H9 (cell line): Measurements from ENCODE around the gene BMP7. TPM values are rescaled to one million over a fixed set of nuclear protein-coding genes. Genes with fewer than 3 reads are reported as not detected.

ENCODE experiments used
- DNase-seq: peaks from one replicate; pipeline ENCODE4 v3.0.0-alpha.2; 2017
- H2AFZ ChIP-seq: one replicate; pipeline ENCODE4 v1.6.1; 2013; ENCODE audit warnings: mild to moderate bottlenecking, low read length, control low read depth, moderate library complexity
- H2AK5ac ChIP-seq: 2 replicates; pipeline ENCODE4 v1.6.1; 2013; ENCODE audit warnings: low read length, control low read depth, mixed read lengths; ENCODE audit not compliant: insufficient read length
- H2BK120ac ChIP-seq: one replicate; pipeline ENCODE4 v1.6.1; 2013; ENCODE audit warnings: low read depth, mild to moderate bottlenecking, low read length, control low read depth, inconsistent platforms; ENCODE audit not compliant: poor library complexity, severe bottlenecking
- H2BK12ac ChIP-seq: 2 replicates; pipeline ENCODE4 v1.6.1; 2013; ENCODE audit warnings: low read length, control low read depth, mixed read lengths, low read depth; ENCODE audit not compliant: insufficient read length
- H2BK15ac ChIP-seq: 2 replicates; pipeline ENCODE4 v1.6.1; 2013; ENCODE audit warnings: low read depth, low read length, control low read depth
- H2BK20ac ChIP-seq: one replicate; pipeline ENCODE4 v1.6.1; 2013; ENCODE audit warnings: low read depth, mild to moderate bottlenecking, low read length, control low read depth, inconsistent platforms; ENCODE audit not compliant: poor library complexity, severe bottlenecking
- H2BK5ac ChIP-seq: 2 replicates; pipeline ENCODE4 v1.6.1; 2013; ENCODE audit warnings: low read length, control low read depth, mixed read lengths; ENCODE audit not compliant: insufficient read length
- H3K14ac ChIP-seq: 2 replicates; pipeline ENCODE4 v1.6.1; 2013; ENCODE audit warnings: low read length, control low read depth; ENCODE audit not compliant: insufficient read depth
- H3K18ac ChIP-seq: 2 replicates; pipeline ENCODE4 v1.6.1; 2013; ENCODE audit warnings: low read depth, mild to moderate bottlenecking, mixed read lengths, low read length, control low read depth; ENCODE audit not compliant: insufficient read length
- H3K23ac ChIP-seq: 2 replicates; pipeline ENCODE4 v1.6.1; 2013; ENCODE audit warnings: low read length, control low read depth, mixed read lengths, low read depth; ENCODE audit not compliant: insufficient read length
- H3K23me2 ChIP-seq: 2 replicates; pipeline ENCODE4 v1.6.1; 2013; ENCODE audit warnings: low read depth, mild to moderate bottlenecking, mixed read lengths, low read length, control low read depth; ENCODE audit not compliant: insufficient read length, poor library complexity, severe bottlenecking
- H3K27ac ChIP-seq: 2 replicates; pipeline ENCODE4 v1.5.1; 2013; ENCODE audit warnings: low read length, control low read depth, mixed read lengths, low read depth; ENCODE audit not compliant: insufficient read length
- H3K27me3 ChIP-seq: 2 replicates; pipeline ENCODE4 v1.6.1; 2013; ENCODE audit warnings: low read length, control low read depth, inconsistent platforms; ENCODE audit not compliant: insufficient read depth
- H3K4ac ChIP-seq: 2 replicates; pipeline ENCODE4 v1.6.1; 2013; ENCODE audit warnings: low read depth, mild to moderate bottlenecking, control low read depth, inconsistent platforms, low read length, moderate library complexity
- H3K4me1 ChIP-seq: 2 replicates; pipeline ENCODE4 v1.6.1; 2013; ENCODE audit warnings: low read length, control low read depth, inconsistent platforms; ENCODE audit not compliant: insufficient read depth
- H3K4me2 ChIP-seq: 2 replicates; pipeline ENCODE4 v1.6.1; 2013; ENCODE audit warnings: low read length, control low read depth, mixed read lengths; ENCODE audit not compliant: insufficient read length, insufficient read depth
- H3K56ac ChIP-seq: 2 replicates; pipeline ENCODE4 v1.6.1; 2013; ENCODE audit warnings: low read depth, mild to moderate bottlenecking, mixed read lengths, low read length, control low read depth; ENCODE audit not compliant: insufficient read length
- H3K79me1 ChIP-seq: 2 replicates; pipeline ENCODE4 v1.6.1; 2013; ENCODE audit warnings: low read depth, mild to moderate bottlenecking, moderate library complexity, low read length, control low read depth, inconsistent platforms; ENCODE audit not compliant: insufficient read depth, poor library complexity, severe bottlenecking
- H3K79me2 ChIP-seq: 2 replicates; pipeline ENCODE4 v1.6.1; 2013; ENCODE audit warnings: low read length, control low read depth, inconsistent platforms; ENCODE audit not compliant: insufficient read depth
- H3K9ac ChIP-seq: 2 replicates; pipeline ENCODE4 v1.6.1; 2013; ENCODE audit warnings: low read length, control low read depth, mixed read lengths; ENCODE audit not compliant: insufficient read length; ENCODE audit errors: extremely low read depth
- H3K9me3 ChIP-seq: one replicate; pipeline ENCODE4 v1.6.1; 2013; ENCODE audit warnings: low read depth, low read length, inconsistent platforms; ENCODE audit not compliant: control insufficient read depth
- H3T11ph ChIP-seq: one replicate; pipeline ENCODE4 v1.6.1; 2013; ENCODE audit warnings: mild to moderate bottlenecking, low read length, control low read depth, inconsistent platforms
- H4K20me1 ChIP-seq: one replicate; pipeline ENCODE4 v1.6.1; 2013; ENCODE audit not compliant: control insufficient read depth, insufficient read length, insufficient read depth
- H4K5ac ChIP-seq: 2 replicates; pipeline ENCODE4 v1.6.1; 2013; ENCODE audit warnings: low read depth, mild to moderate bottlenecking, mixed read lengths, low read length, control low read depth; ENCODE audit not compliant: insufficient read length
- H4K8ac ChIP-seq: replicated peaks from 2 replicates; pipeline ENCODE4 v1.6.1; 2013; ENCODE audit warnings: low read length, control low read depth, mixed read lengths, low read depth; ENCODE audit not compliant: insufficient read length
- H4K91ac ChIP-seq: 2 replicates; pipeline ENCODE4 v1.6.1; 2013; ENCODE audit warnings: low read depth, mild to moderate bottlenecking, moderate library complexity, mixed read lengths, low read length, control low read depth; ENCODE audit not compliant: insufficient read length
- H3K27ac Mint-ChIP-seq, 3 experiments: 2 replicates in 2 of 3; 3 replicates in 1 of 3; pipeline ENCODE4 v1.8.0; 2020 to 2021; ENCODE audit warnings: mixed read lengths in 3 of 3, mild to moderate bottlenecking in 1 of 3, moderate library complexity in 1 of 3
- H3K27me3 Mint-ChIP-seq: 2 replicates; pipeline ENCODE4 v1.8.0; 2021; ENCODE audit warnings: low read depth, mild to moderate bottlenecking, moderate library complexity, mixed read lengths
- H3K36me3 Mint-ChIP-seq, 3 experiments: 2 replicates in 2 of 3; 3 replicates in 1 of 3; pipeline ENCODE4 v1.8.0; 2020 to 2021; ENCODE audit warnings: low read depth in 3 of 3, mixed read lengths in 3 of 3; ENCODE audit not compliant: insufficient read depth in 1 of 3
- H3K4me1 Mint-ChIP-seq, 2 experiments: 2 replicates each; pipeline ENCODE4 v1.8.0; 2020; ENCODE audit warnings: mixed read lengths in 2 of 2
- H3K4me3 Mint-ChIP-seq, 2 experiments: 2 replicates in 1 of 2; 3 replicates in 1 of 2; pipeline ENCODE4 v1.8.0; 2020 to 2021; ENCODE audit warnings: mild to moderate bottlenecking in 2 of 2, mixed read lengths in 2 of 2, moderate library complexity in 1 of 2
- H3K9me3 Mint-ChIP-seq, 2 experiments: 2 replicates in 1 of 2; 3 replicates in 1 of 2; pipeline ENCODE4 v1.8.0; 2020; ENCODE audit warnings: mild to moderate bottlenecking in 2 of 2, mixed read lengths in 2 of 2, moderate library complexity in 1 of 2
- CTCF ChIP-seq: fragments of 200-600 bp; sonication (generic); conservative IDR thresholded peaks from 3 replicates; pipeline ENCODE4 v1.8.0; 2021; ENCODE audit warnings: antibody characterized with exemption, mild to moderate bottlenecking
- WGBS: extraction: QIAGEN DNeasy Blood & Tissue Kit; methylation state at CpG from one replicate; pipeline ENCODE4 v1.1.7; 2013; ENCODE audit warnings: missing lambda C conversion rate, low lambda C conversion rate, mixed read lengths; ENCODE audit not compliant: insufficient read length; ENCODE audit errors: extremely low coverage; 5-methylcytosine and 5-hydroxymethylcytosine counted together
- total RNA-seq: library from RNA; stranded (reverse); gene quantifications from 2 replicates; pipeline ENCODE4 v1.2.1, GENCODE V29; 2021

Gene BMP7
- total RNA-seq, 1 experiment from 2014 or later = 17.7 TPM

- Histone ChIP-seq H4K5ac (no peak overlapping the region), H2BK120ac (no peak overlapping the region), H3K56ac (no peak overlapping the region), H3K9ac (no peak overlapping the region), H3K79me1 (no peaks in the 10 kb centered on the region), H3K79me2 (no peaks in the 10 kb centered on the region), H4K8ac (peak overlapping the region; percentile 69), H2BK20ac (no peak overlapping the region), H4K91ac (no peak overlapping the region), H3K27ac (no peak overlapping the region), H3K23ac (no peak overlapping the region), H3K18ac (no peak overlapping the region), H3K4ac (no peak overlapping the region), H3K23me2 (no peaks in the 10 kb centered on the region), H3K4me1 (no peaks in the 10 kb centered on the region), H3K9me3 (no peaks in the 10 kb centered on the region), H3K27me3 (no peaks in the 10 kb centered on the region), H2BK15ac (no peak overlapping the region), H4K20me1 (no peaks in the 10 kb centered on the region), H3K14ac (no peak overlapping the region), H2AK5ac (no peak overlapping the region), H2BK12ac (no peak overlapping the region), H2BK5ac (no peak overlapping the region), H2AFZ (no peak overlapping the region), H3K4me2 (no peak overlapping the region), H3T11ph (no peak overlapping the region)
- H3K9me3 Mint-ChIP-seq = no peaks in the 10 kb centered on the region
- TF ChIP-seq CTCF = no peak
- H3K4me3 Mint-ChIP-seq = no peak overlapping the region
- no peaks in the 10 kb centered on the region; the same call in 1 of the 2 replicates for H3K27me3 Mint-ChIP-seq
- whole genome bisulfite sequencing = no CpG with 5 or more reads among the region's 5 CpGs
- peaks cover 0 to 10% of the 10 kb centered on the region in 2 experiments; a peak in 1 of 4 replicates for H3K4me1 Mint-ChIP-seq
- peak overlapping the region in 1 of 3 experiments; percentile 19; a peak in 1 of 7 replicates for H3K27ac Mint-ChIP-seq
- peaks cover 2 to 8% (median 7%) of the 10 kb centered on the region in 3 experiments; a peak in 5 of 7 replicates for H3K36me3 Mint-ChIP-seq
- no peak for DNase-seq
Observed at GRCh38 chr20:57189713-57190112, 76.7 kb downstream of the BMP7 start.
